Measurements from ENCODE around the gene DOCK4.

- TF ChIP-seq, protein P1, sequence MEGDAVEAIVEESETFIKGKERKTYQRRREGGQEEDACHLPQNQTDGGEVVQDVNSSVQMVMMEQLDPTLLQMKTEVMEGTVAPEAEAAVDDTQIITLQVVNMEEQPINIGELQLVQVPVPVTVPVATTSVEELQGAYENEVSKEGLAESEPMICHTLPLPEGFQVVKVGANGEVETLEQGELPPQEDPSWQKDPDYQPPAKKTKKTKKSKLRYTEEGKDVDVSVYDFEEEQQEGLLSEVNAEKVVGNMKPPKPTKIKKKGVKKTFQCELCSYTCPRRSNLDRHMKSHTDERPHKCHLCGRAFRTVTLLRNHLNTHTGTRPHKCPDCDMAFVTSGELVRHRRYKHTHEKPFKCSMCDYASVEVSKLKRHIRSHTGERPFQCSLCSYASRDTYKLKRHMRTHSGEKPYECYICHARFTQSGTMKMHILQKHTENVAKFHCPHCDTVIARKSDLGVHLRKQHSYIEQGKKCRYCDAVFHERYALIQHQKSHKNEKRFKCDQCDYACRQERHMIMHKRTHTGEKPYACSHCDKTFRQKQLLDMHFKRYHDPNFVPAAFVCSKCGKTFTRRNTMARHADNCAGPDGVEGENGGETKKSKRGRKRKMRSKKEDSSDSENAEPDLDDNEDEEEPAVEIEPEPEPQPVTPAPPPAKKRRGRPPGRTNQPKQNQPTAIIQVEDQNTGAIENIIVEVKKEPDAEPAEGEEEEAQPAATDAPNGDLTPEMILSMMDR (IDR thresholded peaks at IDR 0.05) = no peak
- TF ChIP-seq POLR2A (IDR thresholded peaks at IDR 0.05) = no peak
Measured at GRCh38 chr7:112213735-112214134, 7.5 kb upstream of the DOCK4 start.
